IMR-90 (cell line): ENCODE results near the gene LGI1. TPM values are rescaled to one million over a fixed set of nuclear protein-coding genes. Genes with fewer than 3 reads are reported as not detected.

Source experiments
- ATAC-seq: fragments of 200-7000 bp; cut with Tn5 transposase; 2 replicates; pipeline ENCODE4 v1.9.1; 2020; ENCODE audit warnings: low read depth, mild to moderate bottlenecking, moderate library complexity
- BruUV-seq: library from RNA; stranded (reverse); fragments of 400-500 nt; replicated peaks from 2 replicates; lab custom pipeline; 2021; lab: Mats Ljungman, UMichigan
- CTCF ChIA-PET: fragments of 300-600 bp; formaldehyde crosslinking; extraction: SDS; loops from one replicate; lab custom pipeline; 2021; ENCODE audit warnings: antibody characterized with exemption; lab: Yijun Ruan, JAX
- POLR2A ChIA-PET: fragments of 300-600 bp; sonication (Branson Sonifier 250); formaldehyde crosslinking; loops from one replicate; lab custom pipeline; 2022; ENCODE audit warnings: antibody characterized with exemption; ENCODE audit not compliant: unreplicated experiment; lab: Charles Lee
- DNase-seq: peaks from one replicate; pipeline ENCODE4 v3.0.0; 2013
- H2AFZ ChIP-seq: replicated peaks from 2 replicates; pipeline ENCODE3; 2013; ENCODE audit warnings: low read length, mild to moderate bottlenecking; ENCODE audit not compliant: poor library complexity
- H2AK5ac ChIP-seq: 2 replicates; pipeline ENCODE4 v1.6.1; 2013; ENCODE audit warnings: low read depth, low read length, inconsistent platforms
- H2AK9ac ChIP-seq: replicated peaks from 2 replicates; pipeline ENCODE3; 2013; ENCODE audit warnings: mild to moderate bottlenecking, low read depth, low read length, moderate library complexity; ENCODE audit not compliant: poor library complexity
- H2BK120ac ChIP-seq: 2 replicates; pipeline ENCODE4 v1.6.1; 2013; ENCODE audit warnings: low read depth, low read length, inconsistent platforms
- H2BK15ac ChIP-seq: 3 replicates; pipeline ENCODE4 v1.6.1; 2013; ENCODE audit warnings: low read depth, low read length, inconsistent platforms
- H2BK20ac ChIP-seq: 2 replicates; pipeline ENCODE4 v1.6.1; 2013; ENCODE audit warnings: low read depth, mild to moderate bottlenecking, inconsistent platforms, low read length, moderate library complexity
- H2BK5ac ChIP-seq: 2 replicates; pipeline ENCODE4 v1.6.1; 2013; ENCODE audit warnings: mild to moderate bottlenecking, low read depth, low read length, inconsistent platforms; ENCODE audit not compliant: poor library complexity, severe bottlenecking
- H3K14ac ChIP-seq: replicated peaks from 2 replicates; pipeline ENCODE4 v1.6.1; 2013; ENCODE audit warnings: low read depth, low read length, inconsistent platforms
- H3K18ac ChIP-seq: 2 replicates; pipeline ENCODE4 v1.6.1; 2013; ENCODE audit warnings: low read depth, low read length, control low read depth
- H3K23ac ChIP-seq: 2 replicates; pipeline ENCODE4 v1.6.1; 2013; ENCODE audit warnings: low read depth, low read length, inconsistent platforms
- H3K27ac ChIP-seq: 2 replicates; pipeline ENCODE4 v1.5.1; 2013; ENCODE audit warnings: mild to moderate bottlenecking, control low read depth, low read length; ENCODE audit not compliant: insufficient read depth
- H3K27me3 ChIP-seq: 2 replicates; pipeline ENCODE4 v1.6.1; 2013; ENCODE audit warnings: low read length; ENCODE audit not compliant: control insufficient read depth, insufficient read depth
- H3K36me3 ChIP-seq: 2 replicates; pipeline ENCODE4 v1.6.1; 2013; ENCODE audit warnings: low read length, mixed read lengths; ENCODE audit not compliant: control insufficient read depth, insufficient read depth
- H3K4ac ChIP-seq: 2 replicates; pipeline ENCODE4 v1.6.1; 2013; ENCODE audit warnings: low read depth, low read length, inconsistent platforms
- H3K4me1 ChIP-seq: 2 replicates; pipeline ENCODE4 v1.6.1; 2013; ENCODE audit warnings: low read length, mixed read lengths; ENCODE audit not compliant: control insufficient read depth, insufficient read depth
- H3K4me2 ChIP-seq: 2 replicates; pipeline ENCODE4 v1.6.1; 2013; ENCODE audit warnings: low read depth, mild to moderate bottlenecking, control low read depth, low read length, moderate library complexity
- H3K4me3 ChIP-seq: 2 replicates; pipeline ENCODE4 v1.5.1; 2013; ENCODE audit warnings: low read depth, mild to moderate bottlenecking, control low read depth, low read length, moderate library complexity; ENCODE audit not compliant: insufficient read depth
- H3K56ac ChIP-seq: 2 replicates; pipeline ENCODE4 v1.6.1; 2013; ENCODE audit warnings: low read length, inconsistent platforms; ENCODE audit not compliant: insufficient read depth; ENCODE audit errors: extremely low read depth
- H3K79me1 ChIP-seq, 2 experiments: 2 replicates each; pipeline ENCODE4 v1.6.1; 2013; ENCODE audit warnings: low read length in 2 of 2, inconsistent platforms in 1 of 2, low read depth in 1 of 2
- H3K9ac ChIP-seq: 2 replicates; pipeline ENCODE4 v1.6.1; 2013; ENCODE audit warnings: low read depth, low read length, control low read depth
- H3K9me1 ChIP-seq: 2 replicates; pipeline ENCODE4 v1.6.1; 2013; ENCODE audit warnings: low read length, inconsistent platforms; ENCODE audit not compliant: insufficient read depth
- H3K9me3 ChIP-seq: 2 replicates; pipeline ENCODE4 v1.6.1; 2013; ENCODE audit warnings: low read length; ENCODE audit not compliant: control insufficient read depth, insufficient read depth
- H4K20me1 ChIP-seq: 2 replicates; pipeline ENCODE4 v1.6.1; 2013; ENCODE audit warnings: low read length, inconsistent platforms; ENCODE audit not compliant: insufficient read depth
- H4K5ac ChIP-seq: 2 replicates; pipeline ENCODE4 v1.6.1; 2013; ENCODE audit warnings: mild to moderate bottlenecking, low read depth, low read length, control low read depth
- H4K8ac ChIP-seq, 2 experiments: 2 replicates each; pipeline ENCODE4 v1.6.1; 2013; ENCODE audit warnings: low read depth in 2 of 2, low read length in 2 of 2, control low read depth in 1 of 2, inconsistent platforms in 1 of 2
- H4K91ac ChIP-seq: 2 replicates; pipeline ENCODE4 v1.6.1; 2013; ENCODE audit warnings: low read depth, low read length, inconsistent platforms; ENCODE audit not compliant: insufficient read depth
- CEBPB ChIP-seq: IDR thresholded peaks from 2 replicates; pipeline ENCODE4 v1.6.1; 2012; ENCODE audit warnings: low read depth, low read length, improper control_type of control experiment
- CHD1 ChIP-seq: IDR thresholded peaks from 2 replicates; pipeline ENCODE4 v1.6.1; 2012; ENCODE audit warnings: low read depth, low read length, improper control_type of control experiment
- CTCF ChIP-seq: conservative IDR thresholded peaks from 2 replicates; pipeline ENCODE4 v1.5.1; 2012; ENCODE audit warnings: mild to moderate bottlenecking, low read depth, low read length, improper control_type of control experiment
- ELK1 ChIP-seq: fragments of 150-350 bp; IDR thresholded peaks from 2 replicates; pipeline ENCODE4 v1.6.1; 2016; ENCODE audit warnings: low read depth, mild to moderate bottlenecking, low read length, moderate library complexity, borderline replicate concordance
- FOS ChIP-seq: fragments of 150-350 bp; IDR thresholded peaks from 2 replicates; pipeline ENCODE4 v1.6.1; 2016; ENCODE audit warnings: low read depth, low read length
- MAFK ChIP-seq: IDR thresholded peaks from 2 replicates; pipeline ENCODE4 v1.6.1; 2012; ENCODE audit warnings: low read depth, low read length, improper control_type of control experiment
- MAZ ChIP-seq: IDR thresholded peaks from 2 replicates; pipeline ENCODE4 v1.6.1; 2012; ENCODE audit warnings: low read depth, mild to moderate bottlenecking, low read length, improper control_type of control experiment, moderate library complexity, borderline replicate concordance
- MXI1 ChIP-seq: IDR thresholded peaks from 2 replicates; pipeline ENCODE4 v1.6.1; 2012; ENCODE audit warnings: low read depth, mild to moderate bottlenecking, low read length, moderate library complexity, borderline replicate concordance
- NFE2L2 ChIP-seq: fragments of 150-350 bp; IDR thresholded peaks from 2 replicates; pipeline ENCODE4 v1.6.1; 2016; ENCODE audit warnings: low read depth, mild to moderate bottlenecking, low read length
- RAD21 ChIP-seq: IDR thresholded peaks from 2 replicates; pipeline ENCODE4 v1.6.1; 2012; ENCODE audit warnings: low read length, improper control_type of control experiment
- RCOR1 ChIP-seq: IDR thresholded peaks from 2 replicates; pipeline ENCODE4 v1.6.1; 2012; ENCODE audit warnings: mild to moderate bottlenecking, low read length, improper control_type of control experiment; ENCODE audit not compliant: insufficient replicate concordance
- RFX5 ChIP-seq: IDR thresholded peaks from 2 replicates; pipeline ENCODE4 v1.8.0; 2012; ENCODE audit warnings: low read depth, mild to moderate bottlenecking, low read length, moderate library complexity
- SMC3 ChIP-seq: fragments of 150-350 bp; IDR thresholded peaks from 2 replicates; pipeline ENCODE4 v1.6.1; 2016; ENCODE audit warnings: low read depth, mild to moderate bottlenecking, antibody characterized with exemption, low read length, moderate library complexity
- WGBS, 2 experiments: methylation state at CpG; one replicate each; pipeline versions ENCODE4 v1.1.5 to v1.1.7; 2013; ENCODE audit warnings: missing lambda C conversion rate in 2 of 2; ENCODE audit not compliant: insufficient read length in 1 of 2; ENCODE audit errors: extremely low coverage in 2 of 2; 5-methylcytosine and 5-hydroxymethylcytosine counted together
- dilution Hi-C: fragments of 300-500 bp; cut with HindIII; formaldehyde crosslinking; loops from one replicate; pipeline ENCODE4 v1.14.3; 2018; ENCODE audit warnings: low sequenced_read_pairs; ENCODE audit not compliant: unreplicated experiment
- in situ Hi-C: fragments of 300-500 bp; cut with MboI; formaldehyde crosslinking; loops from 3 replicates; pipeline ENCODE4 v1.14.3; 2019; ENCODE audit warnings: low sequenced_read_pairs, inconsistent platforms, mixed read lengths
- intact Hi-C: fragments of 100-400 bp; cut with micrococcal nuclease; formaldehyde crosslinking; loops from 2 replicates; pipeline ENCODE4 v1.10.0; 2022
- polyA plus RNA-seq, 3 experiments: library from polyadenylated mRNA; depleted of rRNA; stranded (reverse); fragments of >200 nt; gene quantifications; 2 replicates each; pipeline ENCODE4 v1.2.3, GENCODE V29; 2012; ENCODE audit warnings: low replicate concordance in 1 of 3
- total RNA-seq: library from RNA; depleted of rRNA; stranded (reverse); fragments of >200 nt; gene quantifications from 2 replicates; pipeline ENCODE4 v1.2.3, GENCODE V29; 2012
- TF ChIP-seq, protein P1 (sequence below): fragments of 150-350 bp; IDR thresholded peaks from 2 replicates; pipeline ENCODE4 v1.6.1; 2017; ENCODE audit warnings: mild to moderate bottlenecking, antibody characterized with exemption, low read length, low read depth

The LGI1 gene
- total and polyA plus RNA-seq, 2 of the 4 experiments (the other 2 are of a cell fraction), result not detected

- Histone ChIP-seq H4K20me1 (no peaks in the 10 kb centered on the region), H3K4me3 (no peak overlapping the region), H3K4me1 (no peaks in the 10 kb centered on the region), H2AFZ (no peak overlapping the region), H3K4me2 (no peak overlapping the region), H3K27ac (no peak overlapping the region), H2BK20ac (no peak overlapping the region), H3K56ac (no peak overlapping the region), H3K9ac (no peak overlapping the region), H3K14ac (no peak overlapping the region), H3K4ac (no peak overlapping the region), H3K79me1 (no peaks in the 10 kb centered on the region), H4K91ac (no peak overlapping the region), H3K23ac (no peak overlapping the region), H2BK15ac (no peak overlapping the region), H3K36me3 (no peaks in the 10 kb centered on the region), H2BK120ac (no peak overlapping the region), H4K5ac (no peak overlapping the region), H2BK5ac (no peak overlapping the region), H3K27me3 (peaks cover 57% of the 10 kb centered on the region), H3K9me3 (no peaks in the 10 kb centered on the region), H2AK5ac (no peak overlapping the region), H2AK9ac (no peak overlapping the region), H3K18ac (no peak overlapping the region), H3K9me1 (no peaks in the 10 kb centered on the region), H4K8ac (no peak overlapping the region)
- CTCF ChIA-PET, result no interaction called here
- ATAC-seq (no peak), DNase-seq (no peak)
- intact Hi-C loops, result no loop called here
- no TSS peak for BruUV-seq
- in situ Hi-C loops, result no loop called here
- no CpG with 5 or more reads among the region's 7 CpGs for WGBS, 2 experiments
- POLR2A ChIA-PET, result no interaction called here
- dilution Hi-C loops, result no loop called here
- TF ChIP-seq NFE2L2 (no peak), RCOR1 (no peak), CEBPB (no peak), MXI1 (no peak), RFX5 (no peak), SMC3 (no peak), ELK1 (no peak), CTCF (no peak), MAZ (no peak), RAD21 (no peak), FOS (no peak), MAFK (no peak), CHD1 (no peak)
- TF ChIP-seq, protein P1, sequence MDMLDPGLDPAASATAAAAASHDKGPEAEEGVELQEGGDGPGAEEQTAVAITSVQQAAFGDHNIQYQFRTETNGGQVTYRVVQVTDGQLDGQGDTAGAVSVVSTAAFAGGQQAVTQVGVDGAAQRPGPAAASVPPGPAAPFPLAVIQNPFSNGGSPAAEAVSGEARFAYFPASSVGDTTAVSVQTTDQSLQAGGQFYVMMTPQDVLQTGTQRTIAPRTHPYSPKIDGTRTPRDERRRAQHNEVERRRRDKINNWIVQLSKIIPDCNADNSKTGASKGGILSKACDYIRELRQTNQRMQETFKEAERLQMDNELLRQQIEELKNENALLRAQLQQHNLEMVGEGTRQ, result no peak
Observed at GRCh38 chr10:93760490-93760889, 2.8 kb downstream of the LGI1 start.
